Measurements from ENCODE around the gene HOXD13. TPM values are rescaled to one million over a fixed set of nuclear protein-coding genes. Genes with fewer than 3 reads are reported as not detected.

The HOXD13 gene
- total and polyA plus RNA-seq, 2 of the 13 experiments (the other 11 are each of a cell fraction or from before 2014, with no cell fraction given) = not detected

DNA sequence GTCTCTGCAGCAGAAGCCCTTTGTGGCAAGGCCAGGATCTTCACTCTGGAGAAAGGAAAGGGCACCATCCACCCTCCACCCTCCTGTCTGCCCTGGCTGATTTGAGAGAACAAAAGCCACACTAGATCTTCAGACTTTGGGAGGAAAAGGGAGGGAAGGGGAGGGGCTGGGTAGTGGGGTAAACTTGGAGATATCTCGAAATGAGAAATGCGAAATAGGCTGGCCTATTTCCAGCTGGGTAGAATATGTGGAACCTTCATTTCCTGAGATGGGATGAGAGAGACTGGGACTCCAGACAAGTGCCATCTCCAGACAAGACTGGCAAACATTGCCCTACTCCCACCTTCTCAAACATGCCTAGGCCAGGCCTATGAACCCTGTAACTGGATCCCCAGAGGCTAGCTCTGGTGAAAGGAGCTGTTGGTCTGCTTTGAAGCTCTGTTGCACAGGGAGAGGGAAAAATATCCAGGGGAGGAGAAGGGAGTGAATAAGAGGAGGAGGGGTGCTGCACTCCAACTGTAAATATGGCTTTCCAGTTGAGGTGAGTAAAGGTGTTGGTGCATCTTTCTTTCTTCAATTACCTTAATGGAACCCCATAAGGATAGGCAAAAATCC is 8.8 kb downstream of the HOXD13 start:
- H3K4me2 ChIP-seq (ENCODE audit: low read depth, low read length) = no peak overlapping the region
- intact Hi-C loops (cut with micrococcal nuclease; ENCODE audit: unreplicated experiment) = no loop called here
- no peaks in the 10 kb centered on the region for H3K36me3 ChIP-seq (replicated peaks in 1 of 2; ENCODE audit: control insufficient read depth in 1 of 2, insufficient read depth in 2 of 2, low read length in 2 of 2)
- 0% methylated on average over 2 of the region's 2 CpGs for WGBS (ENCODE audit: low lambda C conversion rate)
- DNase-seq (ENCODE audit: low spot score) (no peak), ATAC-seq (no peak), FAIRE-seq (no peak)
- POLR2A ChIA-PET = no interaction called here
- peaks cover 17% of the 10 kb centered on the region for H3K4me1 ChIP-seq (ENCODE audit: insufficient read depth, low read length)
- no peak overlapping the region for H3K4me3 ChIP-seq (replicated peaks in 1 of 3; ENCODE audit: insufficient read depth in 1 of 3, low read depth in 2 of 3, low read length in 3 of 3)
- no peaks in the 10 kb centered on the region for H3K9me3 ChIP-seq (ENCODE audit: low read length)
- H3K9ac ChIP-seq (ENCODE audit: insufficient read depth, low read depth, low read length) = no peak overlapping the region
- no peak overlapping the region for H3K27ac ChIP-seq (ENCODE audit: extremely low read length, insufficient read depth, low read length)
- in situ Hi-C loops (cut with HindIII; ENCODE audit: extremely low pct_ligation_motif_present, low pct_unique_long_range_greater_than_20kb) = loop anchor here (10.0 kb wide), 1 partner anchor 1067 kb away; no protein-coding TSS in a partner anchor
- no TSS peak for BruUV-seq (replicated peaks)
- no peak for TF ChIP-seq REPIN1 (CRISPR knock-in tag; IDR thresholded peaks at IDR 0.05; ENCODE audit: borderline replicate concordance, low read depth)
- no peaks in the 10 kb centered on the region; the same call in 1 of the 2 replicates for H4K20me1 ChIP-seq (ENCODE audit: insufficient read depth, low read length)
- H2AFZ ChIP-seq (ENCODE audit: low read length) = no peak overlapping the region
- CTCF ChIA-PET (ENCODE audit: low intra/inter-chr PET ratio, low total read pairs) = no interaction called here
- no peaks in the 10 kb centered on the region for H3K79me2 ChIP-seq (ENCODE audit: insufficient read depth, low read length)
- H3K27me3 ChIP-seq (ENCODE audit: control insufficient read depth in 1 of 2, insufficient read depth in 2 of 2, low read length in 2 of 2) = peaks cover 42 to 99% of the 10 kb centered on the region in 2 experiments

DNA sequence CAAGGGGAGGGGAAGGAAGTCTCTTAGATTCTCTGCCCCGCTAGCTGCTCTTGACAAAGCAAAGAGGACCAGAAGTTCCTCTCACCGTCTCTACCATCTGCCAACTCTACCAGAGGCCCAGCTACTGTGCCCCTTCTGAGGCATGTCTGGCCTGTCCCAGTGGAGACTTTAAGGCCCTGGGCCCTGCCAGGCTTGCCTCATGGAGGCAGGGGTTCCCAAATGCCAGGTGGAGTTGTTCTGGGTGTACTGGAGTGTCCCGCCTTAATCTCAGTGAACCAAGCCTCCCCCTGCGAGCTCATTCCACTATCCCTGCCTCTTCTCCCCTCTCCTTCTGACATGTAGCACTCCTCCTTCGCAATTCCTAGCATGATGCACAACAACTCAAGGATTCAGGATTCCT is 9.3 kb downstream of the HOXD13 start:
- H3K27me3 ChIP-seq (ENCODE audit: control insufficient read depth in 1 of 2, insufficient read depth in 2 of 2, low read length in 2 of 2) = peaks cover 38 to 99% of the 10 kb centered on the region in 2 experiments
- POLR2A ChIA-PET = no interaction called here
- H3K4me2 ChIP-seq (ENCODE audit: low read depth, low read length) = no peak overlapping the region
- WGBS (ENCODE audit: low lambda C conversion rate) = 21% methylated on average over 5 of the region's 5 CpGs
- in situ Hi-C loops (cut with HindIII; ENCODE audit: extremely low pct_ligation_motif_present, low pct_unique_long_range_greater_than_20kb) = loop anchor here (10.0 kb wide), 1 partner anchor 1067 kb away; no protein-coding TSS in a partner anchor
- no TSS peak for BruUV-seq (replicated peaks)
- no peak overlapping the region for H3K27ac ChIP-seq (ENCODE audit: extremely low read length, insufficient read depth, low read length)
- CTCF ChIA-PET (ENCODE audit: low intra/inter-chr PET ratio, low total read pairs) = no interaction called here
- peaks cover 12% of the 10 kb centered on the region for H3K4me1 ChIP-seq (ENCODE audit: insufficient read depth, low read length)
- no peaks in the 10 kb centered on the region for H3K36me3 ChIP-seq (replicated peaks in 1 of 2; ENCODE audit: control insufficient read depth in 1 of 2, insufficient read depth in 2 of 2, low read length in 2 of 2)
- ATAC-seq = no peak
- DNase-seq (ENCODE audit: low spot score) = no peak
- no peaks in the 10 kb centered on the region; the same call in 1 of the 2 replicates for H4K20me1 ChIP-seq (ENCODE audit: insufficient read depth, low read length)
- no peaks in the 10 kb centered on the region for H3K79me2 ChIP-seq (ENCODE audit: insufficient read depth, low read length)
- intact Hi-C loops (cut with micrococcal nuclease; ENCODE audit: unreplicated experiment) = no loop called here
- H2AFZ ChIP-seq (ENCODE audit: low read length) = no peak overlapping the region
- H3K9me3 ChIP-seq (ENCODE audit: low read length) = no peaks in the 10 kb centered on the region
- no peak for FAIRE-seq
- H3K9ac ChIP-seq (ENCODE audit: insufficient read depth, low read depth, low read length) = no peak overlapping the region
- no peak overlapping the region for H3K4me3 ChIP-seq (replicated peaks in 1 of 3; ENCODE audit: insufficient read depth in 1 of 3, low read depth in 2 of 3, low read length in 3 of 3)
- TF ChIP-seq JARID2 (CRISPR knock-in tag; IDR thresholded peaks at IDR 0.05; ENCODE audit: insufficient replicate concordance) (no peak), HNF4A (CRISPR knock-in tag; IDR thresholded peaks at IDR 0.05) (no peak)
- TF ChIP-seq, protein P1, sequence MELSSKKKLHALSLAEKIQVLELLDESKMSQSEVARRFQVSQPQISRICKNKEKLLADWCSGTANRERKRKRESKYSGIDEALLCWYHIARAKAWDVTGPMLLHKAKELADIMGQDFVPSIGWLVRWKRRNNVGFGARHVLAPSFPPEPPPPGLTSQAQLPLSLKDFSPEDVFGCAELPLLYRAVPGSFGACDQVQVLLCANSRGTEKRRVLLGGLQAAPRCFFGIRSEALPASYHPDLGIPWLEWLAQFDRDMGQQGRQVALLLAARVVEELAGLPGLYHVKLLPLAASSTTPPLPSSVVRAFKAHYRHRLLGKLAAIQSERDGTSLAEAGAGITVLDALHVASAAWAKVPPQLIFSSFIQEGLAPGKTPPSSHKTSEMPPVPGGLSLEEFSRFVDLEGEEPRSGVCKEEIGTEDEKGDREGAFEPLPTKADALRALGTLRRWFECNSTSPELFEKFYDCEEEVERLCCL (CRISPR knock-in tag; IDR thresholded peaks at IDR 0.05; ENCODE audit: borderline replicate concordance) = no peak
- TF ChIP-seq, protein P2, sequence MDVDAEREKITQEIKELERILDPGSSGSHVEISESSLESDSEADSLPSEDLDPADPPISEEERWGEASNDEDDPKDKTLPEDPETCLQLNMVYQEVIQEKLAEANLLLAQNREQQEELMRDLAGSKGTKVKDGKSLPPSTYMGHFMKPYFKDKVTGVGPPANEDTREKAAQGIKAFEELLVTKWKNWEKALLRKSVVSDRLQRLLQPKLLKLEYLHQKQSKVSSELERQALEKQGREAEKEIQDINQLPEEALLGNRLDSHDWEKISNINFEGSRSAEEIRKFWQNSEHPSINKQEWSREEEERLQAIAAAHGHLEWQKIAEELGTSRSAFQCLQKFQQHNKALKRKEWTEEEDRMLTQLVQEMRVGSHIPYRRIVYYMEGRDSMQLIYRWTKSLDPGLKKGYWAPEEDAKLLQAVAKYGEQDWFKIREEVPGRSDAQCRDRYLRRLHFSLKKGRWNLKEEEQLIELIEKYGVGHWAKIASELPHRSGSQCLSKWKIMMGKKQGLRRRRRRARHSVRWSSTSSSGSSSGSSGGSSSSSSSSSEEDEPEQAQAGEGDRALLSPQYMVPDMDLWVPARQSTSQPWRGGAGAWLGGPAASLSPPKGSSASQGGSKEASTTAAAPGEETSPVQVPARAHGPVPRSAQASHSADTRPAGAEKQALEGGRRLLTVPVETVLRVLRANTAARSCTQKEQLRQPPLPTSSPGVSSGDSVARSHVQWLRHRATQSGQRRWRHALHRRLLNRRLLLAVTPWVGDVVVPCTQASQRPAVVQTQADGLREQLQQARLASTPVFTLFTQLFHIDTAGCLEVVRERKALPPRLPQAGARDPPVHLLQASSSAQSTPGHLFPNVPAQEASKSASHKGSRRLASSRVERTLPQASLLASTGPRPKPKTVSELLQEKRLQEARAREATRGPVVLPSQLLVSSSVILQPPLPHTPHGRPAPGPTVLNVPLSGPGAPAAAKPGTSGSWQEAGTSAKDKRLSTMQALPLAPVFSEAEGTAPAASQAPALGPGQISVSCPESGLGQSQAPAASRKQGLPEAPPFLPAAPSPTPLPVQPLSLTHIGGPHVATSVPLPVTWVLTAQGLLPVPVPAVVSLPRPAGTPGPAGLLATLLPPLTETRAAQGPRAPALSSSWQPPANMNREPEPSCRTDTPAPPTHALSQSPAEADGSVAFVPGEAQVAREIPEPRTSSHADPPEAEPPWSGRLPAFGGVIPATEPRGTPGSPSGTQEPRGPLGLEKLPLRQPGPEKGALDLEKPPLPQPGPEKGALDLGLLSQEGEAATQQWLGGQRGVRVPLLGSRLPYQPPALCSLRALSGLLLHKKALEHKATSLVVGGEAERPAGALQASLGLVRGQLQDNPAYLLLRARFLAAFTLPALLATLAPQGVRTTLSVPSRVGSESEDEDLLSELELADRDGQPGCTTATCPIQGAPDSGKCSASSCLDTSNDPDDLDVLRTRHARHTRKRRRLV (CRISPR knock-in tag; IDR thresholded peaks at IDR 0.05) = no peak
- TF ChIP-seq, protein P3, sequence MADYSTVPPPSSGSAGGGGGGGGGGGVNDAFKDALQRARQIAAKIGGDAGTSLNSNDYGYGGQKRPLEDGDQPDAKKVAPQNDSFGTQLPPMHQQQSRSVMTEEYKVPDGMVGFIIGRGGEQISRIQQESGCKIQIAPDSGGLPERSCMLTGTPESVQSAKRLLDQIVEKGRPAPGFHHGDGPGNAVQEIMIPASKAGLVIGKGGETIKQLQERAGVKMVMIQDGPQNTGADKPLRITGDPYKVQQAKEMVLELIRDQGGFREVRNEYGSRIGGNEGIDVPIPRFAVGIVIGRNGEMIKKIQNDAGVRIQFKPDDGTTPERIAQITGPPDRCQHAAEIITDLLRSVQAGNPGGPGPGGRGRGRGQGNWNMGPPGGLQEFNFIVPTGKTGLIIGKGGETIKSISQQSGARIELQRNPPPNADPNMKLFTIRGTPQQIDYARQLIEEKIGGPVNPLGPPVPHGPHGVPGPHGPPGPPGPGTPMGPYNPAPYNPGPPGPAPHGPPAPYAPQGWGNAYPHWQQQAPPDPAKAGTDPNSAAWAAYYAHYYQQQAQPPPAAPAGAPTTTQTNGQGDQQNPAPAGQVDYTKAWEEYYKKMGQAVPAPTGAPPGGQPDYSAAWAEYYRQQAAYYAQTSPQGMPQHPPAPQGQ (CRISPR knock-in tag; IDR thresholded peaks at IDR 0.05; ENCODE audit: borderline replicate concordance) = no peak

Data from HepG2 (cell line).